ENCODE measurements around the gene COQ8A. TPM values are rescaled to one million over a fixed set of nuclear protein-coding genes. Genes with fewer than 3 reads are reported as not detected.

Gene COQ8A
- total RNA-seq, 1 experiment from 2014 or later = 35.3 TPM

DNA sequence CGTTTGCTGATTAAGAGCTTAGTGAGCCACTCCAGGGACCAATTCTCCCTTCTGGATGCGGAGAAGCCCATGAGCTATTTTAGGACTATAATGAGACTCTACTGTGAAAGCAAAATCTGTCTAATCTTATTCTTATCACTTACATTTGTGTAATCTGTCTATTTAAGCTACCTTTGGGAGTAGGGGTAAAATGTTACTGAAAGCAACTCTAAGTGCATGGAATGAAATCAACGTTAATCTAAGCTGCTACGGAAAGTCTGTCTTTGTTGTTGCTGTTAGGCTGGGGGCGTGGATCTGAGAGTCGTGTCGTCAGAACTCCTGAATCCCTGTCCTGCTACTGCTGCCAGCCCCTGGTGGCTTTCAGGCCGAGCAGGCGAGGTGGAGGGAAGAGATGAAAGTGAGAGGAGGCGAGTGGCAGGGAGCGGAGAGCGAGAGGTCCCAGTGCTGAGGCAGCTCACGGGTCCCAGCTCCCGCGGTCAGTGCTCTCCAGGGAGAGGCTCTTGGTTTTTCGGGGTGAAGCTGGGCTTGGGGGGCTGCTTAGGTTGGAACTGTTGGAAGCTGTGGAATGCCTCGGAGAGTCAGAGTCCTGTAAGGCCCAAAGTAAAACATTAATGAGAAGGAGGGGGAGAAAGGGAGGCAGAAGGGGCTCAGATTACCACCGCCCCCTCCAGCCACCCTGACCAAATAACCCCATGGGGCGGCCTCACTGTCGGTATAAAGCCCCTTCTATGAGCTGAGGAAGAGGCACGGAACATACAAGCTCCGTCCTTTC lies 53.9 kb downstream of the COQ8A start:
- H2AFZ ChIP-seq (ENCODE audit: low read depth, low read length, poor library complexity, severe bottlenecking) = no peak overlapping the region
- H3K9me3 ChIP-seq (ENCODE audit: control insufficient read depth in 1 of 2, insufficient read depth in 1 of 2, low read depth in 1 of 2, low read length in 2 of 2) = no peaks in the 10 kb centered on the region
- ChIA-PET CTCF (no interaction called here), POLR2A (no interaction called here), RAD21 (ENCODE audit: low non-redundant PET in 1 of 2, low total read pairs in 2 of 2, uncharacterized antibody in 2 of 2, unreplicated experiment in 2 of 2) (no interaction called here)
- no peaks in the 10 kb centered on the region for H3K27me3 ChIP-seq (ENCODE audit: insufficient read depth, low read length)
- H3K9ac ChIP-seq (ENCODE audit: low read length) = no peak overlapping the region
- no peaks in the 10 kb centered on the region for H3K9me2 ChIP-seq (ENCODE audit: insufficient read depth)
- H3K79me2 ChIP-seq (ENCODE audit: insufficient read depth, low read length) = no peaks in the 10 kb centered on the region
- H3K4me2 ChIP-seq (ENCODE audit: low read length) = no peak overlapping the region
- no peak overlapping the region for H3K27ac ChIP-seq (ENCODE audit: low read depth, low read length)
- ATAC-seq = no peak
- no peaks in the 10 kb centered on the region; a peak in 1 of 4 replicates for H3K36me3 ChIP-seq (ENCODE audit: control insufficient read depth in 1 of 2, insufficient read depth in 2 of 2, low read length in 2 of 2)
- H3K4me1 ChIP-seq (ENCODE audit: control insufficient read depth in 1 of 2, insufficient read depth in 2 of 2, low read length in 2 of 2) = no peaks in the 10 kb centered on the region
- no peak for DNase-seq (ENCODE audit: low read depth, low spot score)
- TF ChIP-seq RAD21 (IDR thresholded peaks at IDR 0.05; ENCODE audit: low read depth) (no peak), SRF (IDR thresholded peaks at IDR 0.05; ENCODE audit: low read depth) (no peak), JUND (IDR thresholded peaks at IDR 0.05) (no peak), EZH2phosphoT487 (IDR thresholded peaks at IDR 0.05; ENCODE audit: borderline replicate concordance) (no peak), POLR2AphosphoS5 (IDR thresholded peaks at IDR 0.05; ENCODE audit: low read depth, low read length) (no peak), ZFX (IDR thresholded peaks at IDR 0.05) (no peak), CBX3 (IDR thresholded peaks at IDR 0.05; ENCODE audit: low read depth) (no peak), TCF7L2 (IDR thresholded peaks at IDR 0.05; ENCODE audit: borderline replicate concordance, extremely low read depth, insufficient read depth, insufficient read length) (no peak), YY1 (IDR thresholded peaks at IDR 0.05; ENCODE audit: extremely low read depth, insufficient replicate concordance, low read depth, low read length) (no peak), CEBPB (IDR thresholded peaks at IDR 0.05; ENCODE audit: low read depth) (no peak), ELF1 (IDR thresholded peaks at IDR 0.05; ENCODE audit: borderline replicate concordance, low read depth) (no peak)
- TF ChIP-seq, protein P1, sequence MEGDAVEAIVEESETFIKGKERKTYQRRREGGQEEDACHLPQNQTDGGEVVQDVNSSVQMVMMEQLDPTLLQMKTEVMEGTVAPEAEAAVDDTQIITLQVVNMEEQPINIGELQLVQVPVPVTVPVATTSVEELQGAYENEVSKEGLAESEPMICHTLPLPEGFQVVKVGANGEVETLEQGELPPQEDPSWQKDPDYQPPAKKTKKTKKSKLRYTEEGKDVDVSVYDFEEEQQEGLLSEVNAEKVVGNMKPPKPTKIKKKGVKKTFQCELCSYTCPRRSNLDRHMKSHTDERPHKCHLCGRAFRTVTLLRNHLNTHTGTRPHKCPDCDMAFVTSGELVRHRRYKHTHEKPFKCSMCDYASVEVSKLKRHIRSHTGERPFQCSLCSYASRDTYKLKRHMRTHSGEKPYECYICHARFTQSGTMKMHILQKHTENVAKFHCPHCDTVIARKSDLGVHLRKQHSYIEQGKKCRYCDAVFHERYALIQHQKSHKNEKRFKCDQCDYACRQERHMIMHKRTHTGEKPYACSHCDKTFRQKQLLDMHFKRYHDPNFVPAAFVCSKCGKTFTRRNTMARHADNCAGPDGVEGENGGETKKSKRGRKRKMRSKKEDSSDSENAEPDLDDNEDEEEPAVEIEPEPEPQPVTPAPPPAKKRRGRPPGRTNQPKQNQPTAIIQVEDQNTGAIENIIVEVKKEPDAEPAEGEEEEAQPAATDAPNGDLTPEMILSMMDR (IDR thresholded peaks at IDR 0.05 in 2 of 3, conservative IDR thresholded peaks at IDR 0.05 in 1 of 3; ENCODE audit: borderline replicate concordance in 1 of 3, insufficient read depth in 1 of 3, low read depth in 2 of 3, low read length in 2 of 3) = no peak
- TF ChIP-seq, protein P2, sequence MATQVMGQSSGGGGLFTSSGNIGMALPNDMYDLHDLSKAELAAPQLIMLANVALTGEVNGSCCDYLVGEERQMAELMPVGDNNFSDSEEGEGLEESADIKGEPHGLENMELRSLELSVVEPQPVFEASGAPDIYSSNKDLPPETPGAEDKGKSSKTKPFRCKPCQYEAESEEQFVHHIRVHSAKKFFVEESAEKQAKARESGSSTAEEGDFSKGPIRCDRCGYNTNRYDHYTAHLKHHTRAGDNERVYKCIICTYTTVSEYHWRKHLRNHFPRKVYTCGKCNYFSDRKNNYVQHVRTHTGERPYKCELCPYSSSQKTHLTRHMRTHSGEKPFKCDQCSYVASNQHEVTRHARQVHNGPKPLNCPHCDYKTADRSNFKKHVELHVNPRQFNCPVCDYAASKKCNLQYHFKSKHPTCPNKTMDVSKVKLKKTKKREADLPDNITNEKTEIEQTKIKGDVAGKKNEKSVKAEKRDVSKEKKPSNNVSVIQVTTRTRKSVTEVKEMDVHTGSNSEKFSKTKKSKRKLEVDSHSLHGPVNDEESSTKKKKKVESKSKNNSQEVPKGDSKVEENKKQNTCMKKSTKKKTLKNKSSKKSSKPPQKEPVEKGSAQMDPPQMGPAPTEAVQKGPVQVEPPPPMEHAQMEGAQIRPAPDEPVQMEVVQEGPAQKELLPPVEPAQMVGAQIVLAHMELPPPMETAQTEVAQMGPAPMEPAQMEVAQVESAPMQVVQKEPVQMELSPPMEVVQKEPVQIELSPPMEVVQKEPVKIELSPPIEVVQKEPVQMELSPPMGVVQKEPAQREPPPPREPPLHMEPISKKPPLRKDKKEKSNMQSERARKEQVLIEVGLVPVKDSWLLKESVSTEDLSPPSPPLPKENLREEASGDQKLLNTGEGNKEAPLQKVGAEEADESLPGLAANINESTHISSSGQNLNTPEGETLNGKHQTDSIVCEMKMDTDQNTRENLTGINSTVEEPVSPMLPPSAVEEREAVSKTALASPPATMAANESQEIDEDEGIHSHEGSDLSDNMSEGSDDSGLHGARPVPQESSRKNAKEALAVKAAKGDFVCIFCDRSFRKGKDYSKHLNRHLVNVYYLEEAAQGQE (IDR thresholded peaks at IDR 0.05; ENCODE audit: low read depth) = no peak
- TF ChIP-seq, protein P3, sequence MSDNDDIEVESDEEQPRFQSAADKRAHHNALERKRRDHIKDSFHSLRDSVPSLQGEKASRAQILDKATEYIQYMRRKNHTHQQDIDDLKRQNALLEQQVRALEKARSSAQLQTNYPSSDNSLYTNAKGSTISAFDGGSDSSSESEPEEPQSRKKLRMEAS (IDR thresholded peaks at IDR 0.05) = no peak
- BruUV-seq (replicated peaks) = no TSS peak
- no peaks in the 10 kb centered on the region for H4K20me1 ChIP-seq (ENCODE audit: insufficient read depth)
- no peak overlapping the region for H3K4me3 ChIP-seq (replicated peaks in 1 of 2; ENCODE audit: low read depth in 1 of 2, low read length in 2 of 2)
- intact Hi-C loops (cut with micrococcal nuclease) = no loop called here
